WTC11 (cell line): ENCODE measurements around the gene NDE1. TPM values are rescaled to one million over a fixed set of nuclear protein-coding genes. Genes with fewer than 3 reads are reported as not detected.
"Not testable (repeated sequence)": the region's sequence is repeated elsewhere in the genome, so short reads cannot be mapped to it uniquely, and the experiment has no call there.

ENCODE experiments used
- ATAC-seq: fragments of 200-7000 bp; cut with Tn5 transposase; 2 replicates; pipeline ENCODE4 v1.10.0; 2021; ENCODE audit warnings: mild to moderate bottlenecking, moderate library complexity
- CTCF ChIA-PET: fragments of 300-600 bp; sonication (Branson Sonifier 250); formaldehyde crosslinking; loops from one replicate; lab custom pipeline; 2021; ENCODE audit warnings: antibody characterized with exemption; lab: Charles Lee
- POLR2A ChIA-PET: fragments of 350-600 bp; sonication (Branson Sonifier 250); formaldehyde crosslinking; loops from one replicate; lab custom pipeline; 2021; ENCODE audit warnings: antibody characterized with exemption; lab: Charles Lee
- DNase-seq: peaks from one replicate; pipeline ENCODE4 v3.0.0; 2021; ENCODE audit warnings: low spot score
- H3K27ac Mint-ChIP-seq: 2 replicates; pipeline ENCODE4 v1.8.0; 2021; ENCODE audit warnings: mixed read lengths
- H3K27me3 Mint-ChIP-seq: 2 replicates; pipeline ENCODE4 v1.8.0; 2021; ENCODE audit warnings: low read depth, mild to moderate bottlenecking, moderate library complexity, mixed read lengths
- H3K36me3 Mint-ChIP-seq: 2 replicates; pipeline ENCODE4 v1.8.0; 2021; ENCODE audit warnings: mixed read lengths
- H3K4me1 Mint-ChIP-seq: 2 replicates; pipeline ENCODE4 v1.8.0; 2022; ENCODE audit warnings: mixed read lengths
- H3K4me3 Mint-ChIP-seq: 2 replicates; pipeline ENCODE4 v1.8.0; 2021; ENCODE audit warnings: mild to moderate bottlenecking, moderate library complexity, mixed read lengths
- H3K9me3 Mint-ChIP-seq: 2 replicates; pipeline ENCODE4 v1.8.0; 2021; ENCODE audit warnings: mixed read lengths
- CREM ChIP-seq: sonication (generic); formaldehyde crosslinking; IDR thresholded peaks from 2 replicates; pipeline ENCODE4 v1.8.1; 2022; ENCODE audit warnings: mild to moderate bottlenecking, missing genetic modification reagents, moderate library complexity
- EMX1 ChIP-seq: fragments of 250-450 bp; sonication (Bioruptor Pico); IDR thresholded peaks from 2 replicates; pipeline ENCODE4 v1.8.0; 2021; ENCODE audit warnings: mild to moderate bottlenecking
- GTF2I ChIP-seq: fragments of 250-450 bp; sonication (Bioruptor Pico); conservative IDR thresholded peaks from 2 replicates; pipeline ENCODE4 v1.4.0; 2021; ENCODE audit warnings: mild to moderate bottlenecking
- JAZF1 ChIP-seq: fragments of 250-450 bp; sonication (Bioruptor Pico); IDR thresholded peaks from 2 replicates; pipeline ENCODE4 v1.9.0; 2021; ENCODE audit warnings: moderate library complexity, mild to moderate bottlenecking, inconsistent platforms
- PRRX2 ChIP-seq: fragments of 250-450 bp; sonication (Bioruptor Pico); IDR thresholded peaks from 2 replicates; pipeline ENCODE4 v1.8.0; 2021; ENCODE audit warnings: mild to moderate bottlenecking
- TEAD1 ChIP-seq: sonication (generic); formaldehyde crosslinking; IDR thresholded peaks from 2 replicates; pipeline ENCODE4 v1.8.0; 2022; ENCODE audit warnings: mild to moderate bottlenecking, missing genetic modification reagents
- USF1 ChIP-seq: sonication (generic); formaldehyde crosslinking; IDR thresholded peaks from 2 replicates; pipeline ENCODE4 v1.8.0; 2022; ENCODE audit warnings: mild to moderate bottlenecking, missing genetic modification reagents
- ZNF121 ChIP-seq: sonication (generic); formaldehyde crosslinking; IDR thresholded peaks from 2 replicates; pipeline ENCODE4 v1.8.0; 2023; ENCODE audit warnings: missing genetic modification reagents
- total RNA-seq: library from RNA; stranded (reverse); gene quantifications from 3 replicates; pipeline ENCODE4 v1.2.3, GENCODE V29; 2021
- TF ChIP-seq, protein P1 (sequence below): sonication (generic); formaldehyde crosslinking; IDR thresholded peaks from 2 replicates; pipeline ENCODE4 v1.8.0; 2022; ENCODE audit warnings: mild to moderate bottlenecking, missing genetic modification reagents
- TF ChIP-seq, protein P2 (sequence below): sonication (generic); formaldehyde crosslinking; IDR thresholded peaks from 2 replicates; pipeline ENCODE4 v1.8.0; 2022; ENCODE audit warnings: mild to moderate bottlenecking, missing genetic modification reagents
- TF ChIP-seq, protein P3 (sequence below): sonication (generic); formaldehyde crosslinking; IDR thresholded peaks from 2 replicates; pipeline ENCODE4 v1.8.0; 2023; ENCODE audit warnings: mild to moderate bottlenecking, missing genetic modification reagents

NDE1 gene
- total RNA-seq, 1 experiment from 2014 or later: 39.4 TPM

DNA sequence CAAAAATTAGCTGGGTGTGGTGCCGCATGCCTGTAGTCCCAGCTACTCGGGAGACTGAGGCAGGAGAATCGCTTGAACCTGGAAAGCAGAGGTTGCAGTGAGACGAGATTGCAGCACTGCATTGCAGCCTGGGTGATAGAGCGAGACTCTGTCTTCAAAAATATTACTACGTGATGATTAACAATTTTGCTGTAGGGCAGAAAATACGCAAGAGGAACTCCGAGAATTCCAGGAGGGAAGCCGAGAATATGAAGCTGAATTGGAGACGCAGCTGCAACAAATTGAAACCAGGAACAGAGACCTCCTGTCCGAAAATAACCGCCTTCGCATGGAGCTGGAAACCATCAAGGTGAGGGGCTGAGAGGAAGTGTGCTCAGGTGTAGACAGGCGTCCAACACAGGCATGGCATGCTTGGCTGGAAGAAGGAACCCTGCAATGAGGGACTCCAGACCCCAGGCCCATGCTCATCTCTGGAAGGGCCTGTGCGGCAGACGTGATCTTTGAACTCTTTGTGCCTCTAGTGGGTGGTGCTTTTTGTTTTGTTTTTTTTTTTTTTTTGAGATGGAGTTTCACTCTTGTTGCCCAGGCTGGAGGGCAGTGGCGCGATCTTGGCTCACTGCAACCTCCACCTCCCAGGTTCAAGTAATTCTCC is 17.2 kb downstream of the NDE1 start:
- TF ChIP-seq USF1 (CRISPR knock-in tag) (no peak), EMX1 (no peak), PRRX2 (CRISPR knock-in tag) (no peak), GTF2I (CRISPR knock-in tag) (no peak), TEAD1 (no peak)
- TF ChIP-seq, protein P1, sequence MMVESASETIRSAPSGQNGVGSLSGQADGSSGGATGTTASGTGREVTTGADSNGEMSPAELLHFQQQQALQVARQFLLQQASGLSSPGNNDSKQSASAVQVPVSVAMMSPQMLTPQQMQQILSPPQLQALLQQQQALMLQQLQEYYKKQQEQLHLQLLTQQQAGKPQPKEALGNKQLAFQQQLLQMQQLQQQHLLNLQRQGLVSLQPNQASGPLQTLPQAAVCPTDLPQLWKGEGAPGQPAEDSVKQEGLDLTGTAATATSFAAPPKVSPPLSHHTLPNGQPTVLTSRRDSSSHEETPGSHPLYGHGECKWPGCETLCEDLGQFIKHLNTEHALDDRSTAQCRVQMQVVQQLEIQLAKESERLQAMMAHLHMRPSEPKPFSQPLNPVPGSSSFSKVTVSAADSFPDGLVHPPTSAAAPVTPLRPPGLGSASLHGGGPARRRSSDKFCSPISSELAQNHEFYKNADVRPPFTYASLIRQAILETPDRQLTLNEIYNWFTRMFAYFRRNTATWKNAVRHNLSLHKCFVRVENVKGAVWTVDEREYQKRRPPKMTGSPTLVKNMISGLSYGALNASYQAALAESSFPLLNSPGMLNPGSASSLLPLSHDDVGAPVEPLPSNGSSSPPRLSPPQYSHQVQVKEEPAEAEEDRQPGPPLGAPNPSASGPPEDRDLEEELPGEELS (CRISPR knock-in tag): no peak
- Mint-ChIP-seq H3K4me3 (no peak overlapping the region), H3K36me3 (peaks cover 31% of the 10 kb centered on the region), H3K27ac (no peak overlapping the region), H3K9me3 (no peaks in the 10 kb centered on the region), H3K4me1 (no peaks in the 10 kb centered on the region), H3K27me3 (no peaks in the 10 kb centered on the region)
- ATAC-seq (no peak), DNase-seq (no peak)
- ChIA-PET POLR2A (interaction anchor here (0.6 kb wide), 1 partner anchor 24 kb away, joined by 3 read pairs; the partner anchor contains the start of gene MARF1), CTCF (interaction anchor here (0.7 kb wide), 1 partner anchor 15 kb away, joined by 3 read pairs; no protein-coding TSS in a partner anchor)

- POLR2A ChIA-PET: no interaction called here
Measured at GRCh38 chr16:15671530-15672117, 21.6 kb downstream of the NDE1 start.

GRCh38 chr16:15672127-15672513 is 22.1 kb downstream of the NDE1 start:
- H3K27me3 Mint-ChIP-seq, ATAC-seq, H3K9me3 Mint-ChIP-seq, H3K4me1 Mint-ChIP-seq, H3K4me3 Mint-ChIP-seq, POLR2A ChIA-PET, H3K27ac Mint-ChIP-seq, DNase-seq: not testable (repeated sequence)
- peaks cover 17% of the 10 kb centered on the region for H3K36me3 Mint-ChIP-seq
- CTCF ChIA-PET: interaction anchor here (0.8 to 1.5 kb wide), 2 partner anchors 11 to 150 kb away, joined by 4 to 12 read pairs; no protein-coding TSS in a partner anchor

More at GRCh38 chr16:15671530-15672117, 21.6 kb downstream of the NDE1 start:
- Mint-ChIP-seq H3K27ac (no peak overlapping the region; the same call in 1 of the 2 replicates), H3K9me3 (no peaks in the 10 kb centered on the region), H3K36me3 (peaks cover 19% of the 10 kb centered on the region), H3K27me3 (no peaks in the 10 kb centered on the region), H3K4me1 (peaks cover 3% of the 10 kb centered on the region; the same call in 1 of the 2 replicates), H3K4me3 (no peak overlapping the region)
- TF ChIP-seq, protein P2, sequence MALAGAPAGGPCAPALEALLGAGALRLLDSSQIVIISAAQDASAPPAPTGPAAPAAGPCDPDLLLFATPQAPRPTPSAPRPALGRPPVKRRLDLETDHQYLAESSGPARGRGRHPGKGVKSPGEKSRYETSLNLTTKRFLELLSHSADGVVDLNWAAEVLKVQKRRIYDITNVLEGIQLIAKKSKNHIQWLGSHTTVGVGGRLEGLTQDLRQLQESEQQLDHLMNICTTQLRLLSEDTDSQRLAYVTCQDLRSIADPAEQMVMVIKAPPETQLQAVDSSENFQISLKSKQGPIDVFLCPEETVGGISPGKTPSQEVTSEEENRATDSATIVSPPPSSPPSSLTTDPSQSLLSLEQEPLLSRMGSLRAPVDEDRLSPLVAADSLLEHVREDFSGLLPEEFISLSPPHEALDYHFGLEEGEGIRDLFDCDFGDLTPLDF (CRISPR knock-in tag): no peak
- TF ChIP-seq ZNF121 (CRISPR knock-in tag) (no peak), JAZF1 (CRISPR knock-in tag) (no peak), CREM (CRISPR knock-in tag) (no peak), GTF2I (CRISPR knock-in tag) (no peak)
- TF ChIP-seq, protein P3, sequence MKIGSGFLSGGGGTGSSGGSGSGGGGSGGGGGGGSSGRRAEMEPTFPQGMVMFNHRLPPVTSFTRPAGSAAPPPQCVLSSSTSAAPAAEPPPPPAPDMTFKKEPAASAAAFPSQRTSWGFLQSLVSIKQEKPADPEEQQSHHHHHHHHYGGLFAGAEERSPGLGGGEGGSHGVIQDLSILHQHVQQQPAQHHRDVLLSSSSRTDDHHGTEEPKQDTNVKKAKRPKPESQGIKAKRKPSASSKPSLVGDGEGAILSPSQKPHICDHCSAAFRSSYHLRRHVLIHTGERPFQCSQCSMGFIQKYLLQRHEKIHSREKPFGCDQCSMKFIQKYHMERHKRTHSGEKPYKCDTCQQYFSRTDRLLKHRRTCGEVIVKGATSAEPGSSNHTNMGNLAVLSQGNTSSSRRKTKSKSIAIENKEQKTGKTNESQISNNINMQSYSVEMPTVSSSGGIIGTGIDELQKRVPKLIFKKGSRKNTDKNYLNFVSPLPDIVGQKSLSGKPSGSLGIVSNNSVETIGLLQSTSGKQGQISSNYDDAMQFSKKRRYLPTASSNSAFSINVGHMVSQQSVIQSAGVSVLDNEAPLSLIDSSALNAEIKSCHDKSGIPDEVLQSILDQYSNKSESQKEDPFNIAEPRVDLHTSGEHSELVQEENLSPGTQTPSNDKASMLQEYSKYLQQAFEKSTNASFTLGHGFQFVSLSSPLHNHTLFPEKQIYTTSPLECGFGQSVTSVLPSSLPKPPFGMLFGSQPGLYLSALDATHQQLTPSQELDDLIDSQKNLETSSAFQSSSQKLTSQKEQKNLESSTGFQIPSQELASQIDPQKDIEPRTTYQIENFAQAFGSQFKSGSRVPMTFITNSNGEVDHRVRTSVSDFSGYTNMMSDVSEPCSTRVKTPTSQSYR: no peak
- ATAC-seq (no peak), DNase-seq (no peak)
- CTCF ChIA-PET: interaction anchor here (0.8 to 1.5 kb wide), 2 partner anchors 11 to 150 kb away, joined by 4 to 12 read pairs; no protein-coding TSS in a partner anchor
